Muscle layer of colon (tissue), 2 donors: ENCODE data around the gene IL17A.

Experiments
- H3K27ac ChIP-seq: one replicate; pipeline ENCODE4 v1.7.0; 2013; ENCODE audit warnings: low read depth, mild to moderate bottlenecking, low read length, moderate library complexity
- H3K27me3 ChIP-seq, 2 donors: one replicate each; pipeline ENCODE4 v1.7.0; 2013; ENCODE audit warnings: low read length in 2 of 2, mild to moderate bottlenecking in 2 of 2; ENCODE audit not compliant: insufficient read depth in 2 of 2, control insufficient read depth in 1 of 2
- H3K36me3 ChIP-seq: one replicate; pipeline ENCODE4 v1.7.0; 2013; ENCODE audit warnings: mild to moderate bottlenecking, low read length; ENCODE audit not compliant: insufficient read depth
- H3K4me1 ChIP-seq: one replicate; pipeline ENCODE4 v1.7.0; 2013; ENCODE audit warnings: mild to moderate bottlenecking, low read length; ENCODE audit not compliant: insufficient read depth
- H3K4me3 ChIP-seq, 2 donors: one replicate each; pipeline ENCODE4 v1.7.0; 2013; ENCODE audit warnings: low read length in 2 of 2, low read depth in 1 of 2, mild to moderate bottlenecking in 1 of 2, moderate library complexity in 1 of 2
- H3K9ac ChIP-seq: one replicate; pipeline ENCODE4 v1.7.0; 2013; ENCODE audit warnings: low read length
- H3K9me3 ChIP-seq: one replicate; pipeline ENCODE4 v1.7.0; 2013; ENCODE audit warnings: mild to moderate bottlenecking, low read length
- donor health status: abdominal sarcoma.
- donor health status: Adenocarcinoma of cecum.

IL17A gene

DNA sequence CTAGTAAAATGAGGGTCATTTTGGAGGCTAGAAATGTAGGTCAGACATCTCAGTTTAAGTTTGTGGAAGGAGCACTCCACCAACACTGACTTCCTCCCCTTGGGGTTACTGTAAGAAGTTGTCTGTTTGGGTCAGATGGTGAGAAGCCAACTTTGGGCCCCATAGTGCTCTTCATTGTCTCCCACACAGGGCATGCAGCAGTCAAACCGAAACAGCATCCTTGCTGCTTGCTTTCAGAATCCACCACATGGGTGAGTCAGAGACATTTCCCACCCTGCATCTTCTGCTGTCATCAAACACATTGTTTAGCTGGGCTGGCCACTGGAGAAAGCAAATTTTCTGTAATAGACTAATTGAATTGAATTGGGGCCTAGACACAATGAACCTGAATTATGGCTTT lies 41.3 kb downstream of the IL17A start:
- H3K36me3 ChIP-seq, result no peaks in the 10 kb centered on the region
- H3K27me3 ChIP-seq, result no peaks in the 10 kb centered on the region
- H3K27ac ChIP-seq, result no peak overlapping the region
- H3K4me1 ChIP-seq, result no peaks in the 10 kb centered on the region
- H3K9me3 ChIP-seq, result no peaks in the 10 kb centered on the region
- no peak overlapping the region for H3K4me3 ChIP-seq
- H3K9ac ChIP-seq, result no peak overlapping the region

DNA sequence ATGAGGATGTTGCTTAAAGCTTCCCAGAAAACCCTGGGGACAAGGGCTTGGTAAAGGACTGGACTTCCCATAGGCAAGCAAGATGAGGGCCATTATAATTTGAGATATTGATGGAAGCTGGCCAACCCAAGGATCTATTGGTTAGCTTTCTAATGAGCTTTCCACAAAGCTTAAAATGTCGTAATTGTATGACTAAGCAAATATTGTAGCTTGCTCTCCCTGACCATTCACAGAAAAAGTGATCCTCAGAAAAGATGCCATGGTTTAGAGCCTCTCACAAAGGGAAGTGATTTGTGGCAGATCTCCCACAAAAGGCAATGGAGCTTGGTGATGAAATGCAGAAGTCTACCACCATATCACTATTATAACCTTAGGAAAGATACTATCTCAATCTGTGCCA lies 44.5 kb downstream of the IL17A start:
- Histone ChIP-seq H3K9ac (no peak overlapping the region), H3K4me3 (no peak overlapping the region), H3K9me3 (no peaks in the 10 kb centered on the region), H3K27me3 (no peaks in the 10 kb centered on the region), H3K27ac (no peak overlapping the region), H3K36me3 (no peaks in the 10 kb centered on the region), H3K4me1 (no peaks in the 10 kb centered on the region)

DNA sequence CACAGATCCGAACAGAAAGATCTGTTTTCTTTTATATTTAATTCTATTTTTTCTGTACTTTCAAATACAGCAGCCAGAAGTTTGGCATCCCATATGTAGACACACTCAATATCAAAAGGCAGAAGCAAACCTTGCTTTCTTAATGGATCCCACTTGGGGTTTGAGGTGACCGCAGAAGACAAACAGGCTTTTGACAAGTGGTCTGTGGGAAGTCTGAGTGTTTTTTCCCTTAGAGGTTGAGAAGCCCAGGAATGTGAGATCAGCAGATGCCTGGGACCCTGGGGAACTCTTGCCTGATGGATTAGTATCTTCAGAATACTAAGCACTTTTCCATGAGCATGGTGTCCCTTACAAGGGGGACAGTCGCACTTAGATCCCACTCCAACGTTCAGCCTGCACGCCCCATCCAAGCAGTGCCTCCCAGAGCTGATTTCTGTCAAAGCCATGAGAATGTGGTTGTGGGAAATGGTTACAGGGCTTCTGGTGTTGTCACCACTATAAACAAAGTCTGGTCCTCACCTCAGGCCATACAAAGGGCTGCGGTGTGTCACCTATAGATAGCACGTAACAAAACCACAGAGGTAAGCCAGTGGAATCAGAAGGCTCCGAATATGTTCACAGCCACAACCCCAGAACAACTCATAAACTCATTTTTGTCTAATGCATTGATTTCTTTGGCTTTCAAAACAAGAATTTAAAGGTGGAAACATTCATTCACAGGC lies 45.4 kb downstream of the IL17A start:
- Histone ChIP-seq H3K4me3 (no peak overlapping the region), H3K9me3 (no peaks in the 10 kb centered on the region), H3K27ac (no peak overlapping the region), H3K9ac (no peak overlapping the region), H3K4me1 (no peaks in the 10 kb centered on the region), H3K27me3 (no peaks in the 10 kb centered on the region), H3K36me3 (no peaks in the 10 kb centered on the region)

DNA sequence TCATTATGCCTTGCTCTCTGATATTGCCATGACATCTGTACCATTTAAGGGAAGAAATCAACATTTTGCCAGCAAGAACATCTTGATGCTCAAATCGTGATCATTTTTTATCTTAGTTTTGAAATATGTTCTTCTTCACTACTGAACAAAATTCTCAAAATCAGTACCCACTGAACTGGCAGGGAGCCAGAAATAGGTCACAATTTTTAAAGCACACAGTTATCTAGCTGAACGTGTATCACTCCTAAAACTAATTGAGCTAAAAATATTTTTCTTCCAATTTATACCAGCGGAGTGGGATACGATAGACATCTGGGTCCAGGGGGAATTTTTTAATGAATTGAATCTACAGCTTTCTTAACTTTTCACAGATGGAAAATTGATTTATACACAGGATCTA lies 46.8 kb downstream of the IL17A start:
- Histone ChIP-seq H3K9ac (no peak overlapping the region), H3K4me1 (no peaks in the 10 kb centered on the region), H3K27ac (no peak overlapping the region), H3K36me3 (no peaks in the 10 kb centered on the region), H3K9me3 (no peaks in the 10 kb centered on the region), H3K27me3 (no peaks in the 10 kb centered on the region), H3K4me3 (no peak overlapping the region)

DNA sequence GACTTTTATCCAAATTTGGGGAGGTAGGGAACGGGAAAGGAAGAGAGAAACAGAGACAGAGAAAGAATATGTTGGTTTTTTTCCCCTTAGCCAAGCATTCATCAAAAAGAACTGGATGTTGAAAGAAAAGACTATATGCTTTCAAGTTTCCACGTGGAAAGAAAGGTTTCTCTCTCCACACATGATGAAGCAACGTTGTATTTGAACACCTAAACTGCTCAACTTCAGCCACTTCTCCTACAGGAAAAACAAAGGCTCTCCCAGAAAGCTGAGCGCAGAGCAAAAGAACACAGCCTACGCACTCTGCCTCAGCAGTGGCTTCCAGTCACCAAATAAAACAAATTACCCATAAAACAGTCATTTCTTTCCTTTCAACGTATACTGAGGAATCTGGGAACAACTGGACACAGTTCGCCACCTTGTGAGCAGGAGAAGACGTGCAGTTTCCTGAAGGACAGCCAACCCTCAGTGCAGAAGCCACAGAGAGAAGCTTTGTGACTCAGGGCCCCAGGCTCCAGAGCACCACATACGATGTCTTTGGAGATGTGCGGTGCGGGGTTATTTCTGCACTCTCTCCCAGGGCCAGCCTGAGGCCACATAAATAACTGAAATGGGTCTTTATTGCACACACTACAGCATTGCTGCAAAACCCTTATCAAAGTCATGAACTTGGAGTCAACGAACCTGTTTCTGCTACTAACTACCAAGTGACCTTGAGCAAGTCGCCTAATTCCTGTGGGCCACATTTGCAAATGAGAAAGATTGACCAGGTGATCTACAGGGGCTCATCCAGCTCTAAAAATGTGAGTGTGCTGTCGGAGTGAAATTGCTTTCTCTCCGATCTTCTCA lies 48.0 kb downstream of the IL17A start:
- H3K36me3 ChIP-seq, result no peaks in the 10 kb centered on the region
- no peaks in the 10 kb centered on the region for H3K27me3 ChIP-seq
- H3K27ac ChIP-seq, result no peak overlapping the region
- H3K9ac ChIP-seq, result no peak overlapping the region
- H3K9me3 ChIP-seq, result no peaks in the 10 kb centered on the region
- H3K4me3 ChIP-seq, result no peak overlapping the region
- no peaks in the 10 kb centered on the region for H3K4me1 ChIP-seq
